ENCODE data around the gene KDELR1.

DNA sequence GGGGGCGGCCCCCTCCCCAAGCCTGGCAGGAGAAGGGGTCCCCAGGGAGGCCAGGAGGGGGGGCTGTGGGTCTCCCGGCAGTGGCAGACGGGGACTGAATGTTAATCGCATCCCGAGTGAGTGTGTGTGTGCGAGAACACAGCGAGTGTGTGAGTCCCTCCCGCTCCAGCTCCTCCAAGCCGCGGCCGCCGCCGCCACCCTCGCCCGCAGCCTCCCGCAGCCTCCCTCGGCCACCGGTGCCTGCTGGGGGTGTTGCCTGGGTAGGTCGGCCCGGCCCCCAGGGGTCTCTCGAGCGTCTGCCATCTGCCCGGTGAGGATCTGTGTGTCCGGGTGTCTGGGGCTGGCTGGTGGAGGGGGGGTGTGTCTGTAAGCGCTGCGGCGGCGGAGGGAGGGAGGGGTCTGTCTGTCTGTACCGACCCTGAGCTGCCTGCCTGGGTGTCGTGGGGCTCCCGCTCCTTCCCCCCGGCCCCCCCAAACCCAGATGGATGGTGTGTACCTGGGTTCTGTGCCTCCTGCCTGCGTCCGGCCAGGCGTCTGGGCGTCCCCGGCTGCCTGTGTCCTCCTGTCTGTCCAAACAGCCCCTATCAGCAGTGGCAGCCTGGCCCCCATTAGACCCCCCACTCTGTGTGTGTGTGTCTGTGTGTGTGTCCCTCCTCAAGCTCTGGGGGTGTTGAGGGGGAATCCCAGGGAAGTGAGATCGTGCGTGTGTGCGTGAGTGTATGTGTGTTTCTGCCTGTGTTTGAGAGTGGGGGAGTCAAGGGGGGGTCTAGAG, 2.4 kb upstream of the KDELR1 start, which contains the start of gene GRIN2D:
- TF ChIP-seq, protein P1, sequence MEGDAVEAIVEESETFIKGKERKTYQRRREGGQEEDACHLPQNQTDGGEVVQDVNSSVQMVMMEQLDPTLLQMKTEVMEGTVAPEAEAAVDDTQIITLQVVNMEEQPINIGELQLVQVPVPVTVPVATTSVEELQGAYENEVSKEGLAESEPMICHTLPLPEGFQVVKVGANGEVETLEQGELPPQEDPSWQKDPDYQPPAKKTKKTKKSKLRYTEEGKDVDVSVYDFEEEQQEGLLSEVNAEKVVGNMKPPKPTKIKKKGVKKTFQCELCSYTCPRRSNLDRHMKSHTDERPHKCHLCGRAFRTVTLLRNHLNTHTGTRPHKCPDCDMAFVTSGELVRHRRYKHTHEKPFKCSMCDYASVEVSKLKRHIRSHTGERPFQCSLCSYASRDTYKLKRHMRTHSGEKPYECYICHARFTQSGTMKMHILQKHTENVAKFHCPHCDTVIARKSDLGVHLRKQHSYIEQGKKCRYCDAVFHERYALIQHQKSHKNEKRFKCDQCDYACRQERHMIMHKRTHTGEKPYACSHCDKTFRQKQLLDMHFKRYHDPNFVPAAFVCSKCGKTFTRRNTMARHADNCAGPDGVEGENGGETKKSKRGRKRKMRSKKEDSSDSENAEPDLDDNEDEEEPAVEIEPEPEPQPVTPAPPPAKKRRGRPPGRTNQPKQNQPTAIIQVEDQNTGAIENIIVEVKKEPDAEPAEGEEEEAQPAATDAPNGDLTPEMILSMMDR (IDR thresholded peaks at IDR 0.05), result no peak
- no peak for TF ChIP-seq POLR2A (IDR thresholded peaks at IDR 0.05)
